GM18873 (cell line): ENCODE data around the gene USH2A.

Experiments used
- ATAC-seq: cut with Tn5 transposase; IDR thresholded peaks from one replicate; pipeline ENCODE4 v1.9.1; 2021; ENCODE audit warnings: mild to moderate bottlenecking, moderate library complexity, moderate number of reproducible peaks; ENCODE audit not compliant: unreplicated experiment, low FRiP score

USH2A gene

GRCh38 chr1:216290074-216290473 lies 133.2 kb downstream of the USH2A start:
- no peak for ATAC-seq

- ATAC-seq, result no peak
These were observed 138.2 kb downstream of the USH2A start for GRCh38 chr1:216285052-216285451.

- no peak for ATAC-seq
These were observed 141.5 kb downstream of the USH2A start for GRCh38 chr1:216281757-216282156.

GRCh38 chr1:216270086-216270773 lies 153.0 kb downstream of the USH2A start:
- ATAC-seq, result no peak

GRCh38 chr1:216261631-216262030 lies 161.6 kb downstream of the USH2A start:
- ATAC-seq, result no peak

- ATAC-seq, result no peak
These were observed 164.4 kb downstream of the USH2A start for GRCh38 chr1:216258856-216259255.

- no peak for ATAC-seq
These were observed 164.9 kb downstream of the USH2A start for GRCh38 chr1:216258386-216258785.

- ATAC-seq, result no peak
These were observed 172.4 kb downstream of the USH2A start for GRCh38 chr1:216250861-216251260.

- no peak for ATAC-seq
These were observed 174.6 kb downstream of the USH2A start for GRCh38 chr1:216248628-216249027.

- ATAC-seq, result no peak
These were observed 175.3 kb downstream of the USH2A start for GRCh38 chr1:216247937-216248336.

GRCh38 chr1:216246577-216247203 lies 176.6 kb downstream of the USH2A start:
- no peak for ATAC-seq

- no peak for ATAC-seq
These were observed 184.4 kb downstream of the USH2A start for GRCh38 chr1:216238844-216239243.

GRCh38 chr1:216237927-216238542 lies 185.2 kb downstream of the USH2A start:
- no peak for ATAC-seq

- no peak for ATAC-seq
These were observed 199.0 kb downstream of the USH2A start for GRCh38 chr1:216224233-216224632.

GRCh38 chr1:216223486-216223885 lies 199.8 kb downstream of the USH2A start:
- ATAC-seq, result no peak

- no peak for ATAC-seq
These were observed 201.0 kb downstream of the USH2A start for GRCh38 chr1:216222288-216222687.

GRCh38 chr1:216221260-216221700 lies 202.0 kb downstream of the USH2A start:
- ATAC-seq, result peak; percentile 98

GRCh38 chr1:216216305-216216704 lies 206.9 kb downstream of the USH2A start:
- no peak for ATAC-seq

GRCh38 chr1:216215169-216215568 lies 208.1 kb downstream of the USH2A start:
- no peak for ATAC-seq

- no peak for ATAC-seq
These were observed 210.4 kb downstream of the USH2A start for GRCh38 chr1:216212826-216213225.

GRCh38 chr1:216210081-216210480 lies 213.2 kb downstream of the USH2A start:
- no peak for ATAC-seq

GRCh38 chr1:216209125-216209524 lies 214.1 kb downstream of the USH2A start:
- no peak for ATAC-seq
